Astrocyte (in vitro differentiated cells and primary cell): ENCODE results near the gene DSC1.

Experiments
- EZH2 ChIP-seq: IDR thresholded peaks from 2 replicates; pipeline ENCODE4 v1.6.1; 2012; ENCODE audit warnings: mild to moderate bottlenecking, low read length, inconsistent platforms; ENCODE audit not compliant: insufficient read depth
- TF ChIP-seq, protein P1 (sequence below): IDR thresholded peaks from 2 replicates; pipeline ENCODE4 v1.5.1; 2011; ENCODE audit warnings: low read depth, mild to moderate bottlenecking, inconsistent platforms, low read length, moderate library complexity; ENCODE audit not compliant: insufficient read depth

GRCh38 chr18:31101183-31102024, 61.3 kb downstream of the DSC1 start:
- TF ChIP-seq, protein P1, sequence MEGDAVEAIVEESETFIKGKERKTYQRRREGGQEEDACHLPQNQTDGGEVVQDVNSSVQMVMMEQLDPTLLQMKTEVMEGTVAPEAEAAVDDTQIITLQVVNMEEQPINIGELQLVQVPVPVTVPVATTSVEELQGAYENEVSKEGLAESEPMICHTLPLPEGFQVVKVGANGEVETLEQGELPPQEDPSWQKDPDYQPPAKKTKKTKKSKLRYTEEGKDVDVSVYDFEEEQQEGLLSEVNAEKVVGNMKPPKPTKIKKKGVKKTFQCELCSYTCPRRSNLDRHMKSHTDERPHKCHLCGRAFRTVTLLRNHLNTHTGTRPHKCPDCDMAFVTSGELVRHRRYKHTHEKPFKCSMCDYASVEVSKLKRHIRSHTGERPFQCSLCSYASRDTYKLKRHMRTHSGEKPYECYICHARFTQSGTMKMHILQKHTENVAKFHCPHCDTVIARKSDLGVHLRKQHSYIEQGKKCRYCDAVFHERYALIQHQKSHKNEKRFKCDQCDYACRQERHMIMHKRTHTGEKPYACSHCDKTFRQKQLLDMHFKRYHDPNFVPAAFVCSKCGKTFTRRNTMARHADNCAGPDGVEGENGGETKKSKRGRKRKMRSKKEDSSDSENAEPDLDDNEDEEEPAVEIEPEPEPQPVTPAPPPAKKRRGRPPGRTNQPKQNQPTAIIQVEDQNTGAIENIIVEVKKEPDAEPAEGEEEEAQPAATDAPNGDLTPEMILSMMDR, result no peak
- TF ChIP-seq EZH2, result peak; percentile 19
